ENCODE measurements around the gene HIVEP1.

The HIVEP1 gene

DNA sequence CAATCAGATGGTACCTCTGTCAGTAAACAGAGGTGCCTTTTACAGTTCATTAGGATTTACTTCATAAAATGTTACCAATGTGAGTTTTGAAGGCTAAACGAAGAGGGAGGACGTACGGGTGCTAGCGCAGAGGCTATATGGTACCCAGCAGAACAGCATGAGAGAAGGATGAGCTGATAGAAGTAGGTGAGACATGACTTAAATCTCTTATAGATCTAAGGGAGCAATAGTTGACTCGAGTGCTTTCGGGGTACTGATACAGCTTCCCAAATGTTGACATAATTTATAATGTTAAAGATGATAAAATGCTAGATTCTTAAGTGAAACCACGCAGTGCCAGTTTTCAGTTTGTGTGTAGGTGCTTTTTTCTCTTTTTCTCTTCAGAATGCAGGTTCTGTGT is 72.6 kb downstream of the HIVEP1 start (continued):
- TF ChIP-seq, protein P1, sequence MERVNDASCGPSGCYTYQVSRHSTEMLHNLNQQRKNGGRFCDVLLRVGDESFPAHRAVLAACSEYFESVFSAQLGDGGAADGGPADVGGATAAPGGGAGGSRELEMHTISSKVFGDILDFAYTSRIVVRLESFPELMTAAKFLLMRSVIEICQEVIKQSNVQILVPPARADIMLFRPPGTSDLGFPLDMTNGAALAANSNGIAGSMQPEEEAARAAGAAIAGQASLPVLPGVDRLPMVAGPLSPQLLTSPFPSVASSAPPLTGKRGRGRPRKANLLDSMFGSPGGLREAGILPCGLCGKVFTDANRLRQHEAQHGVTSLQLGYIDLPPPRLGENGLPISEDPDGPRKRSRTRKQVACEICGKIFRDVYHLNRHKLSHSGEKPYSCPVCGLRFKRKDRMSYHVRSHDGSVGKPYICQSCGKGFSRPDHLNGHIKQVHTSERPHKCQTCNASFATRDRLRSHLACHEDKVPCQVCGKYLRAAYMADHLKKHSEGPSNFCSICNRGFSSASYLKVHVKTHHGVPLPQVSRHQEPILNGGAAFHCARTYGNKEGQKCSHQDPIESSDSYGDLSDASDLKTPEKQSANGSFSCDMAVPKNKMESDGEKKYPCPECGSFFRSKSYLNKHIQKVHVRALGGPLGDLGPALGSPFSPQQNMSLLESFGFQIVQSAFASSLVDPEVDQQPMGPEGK (CRISPR knock-in tag; IDR thresholded peaks at IDR 0.05; ENCODE audit: borderline replicate concordance), result no peak

DNA sequence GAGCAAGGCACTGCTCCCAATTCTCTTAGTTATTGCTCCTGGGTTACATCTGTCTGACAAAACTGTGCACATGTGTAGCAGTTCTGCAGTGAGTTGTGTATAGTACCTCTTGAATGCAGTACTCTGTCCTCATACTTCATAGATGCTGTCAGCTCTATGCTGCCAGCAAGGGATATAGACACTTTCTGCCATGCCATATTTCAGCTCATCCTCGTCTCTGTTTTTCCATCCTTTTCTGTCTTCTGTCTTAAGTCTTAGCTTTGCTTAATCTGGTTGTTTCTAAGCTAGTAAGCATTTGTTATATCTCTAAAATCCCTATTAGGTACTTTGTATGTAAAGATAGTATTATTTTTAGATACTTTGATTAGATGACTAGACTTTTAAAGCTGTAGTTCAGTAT is 76.4 kb downstream of the HIVEP1 start:
- ATAC-seq, result no peak
- TF ChIP-seq BACH2 (CRISPR knock-in tag; IDR thresholded peaks at IDR 0.05; ENCODE audit: borderline replicate concordance) (no peak), GLIS3 (CRISPR knock-in tag; IDR thresholded peaks at IDR 0.05) (no peak), ZNF8 (CRISPR knock-in tag; IDR thresholded peaks at IDR 0.05) (no peak), OSR1 (CRISPR knock-in tag; IDR thresholded peaks at IDR 0.05) (no peak), ZFP3 (CRISPR knock-in tag; IDR thresholded peaks at IDR 0.05) (no peak), ESRRG (CRISPR knock-in tag; IDR thresholded peaks at IDR 0.05) (no peak), ZFP30 (CRISPR knock-in tag; IDR thresholded peaks at IDR 0.05) (no peak), TCF4 (CRISPR knock-in tag; IDR thresholded peaks at IDR 0.05; ENCODE audit: borderline replicate concordance) (no peak), ARNTL (CRISPR knock-in tag; IDR thresholded peaks at IDR 0.05; ENCODE audit: borderline replicate concordance, low read depth) (no peak), ISL1 (CRISPR knock-in tag; IDR thresholded peaks at IDR 0.05) (no peak), TOX (CRISPR knock-in tag; IDR thresholded peaks at IDR 0.05; ENCODE audit: borderline replicate concordance) (no peak), CSDC2 (CRISPR knock-in tag; IDR thresholded peaks at IDR 0.05) (no peak), ZC3H10 (CRISPR knock-in tag; IDR thresholded peaks at IDR 0.05) (no peak), ZNF565 (CRISPR knock-in tag; conservative IDR thresholded peaks at IDR 0.05; ENCODE audit: low read depth) (no peak), RARB (CRISPR knock-in tag; IDR thresholded peaks at IDR 0.05) (no peak)
- TF ChIP-seq, protein P1 (CRISPR knock-in tag; IDR thresholded peaks at IDR 0.05; ENCODE audit: borderline replicate concordance), result no peak
- TF ChIP-seq, protein P2, sequence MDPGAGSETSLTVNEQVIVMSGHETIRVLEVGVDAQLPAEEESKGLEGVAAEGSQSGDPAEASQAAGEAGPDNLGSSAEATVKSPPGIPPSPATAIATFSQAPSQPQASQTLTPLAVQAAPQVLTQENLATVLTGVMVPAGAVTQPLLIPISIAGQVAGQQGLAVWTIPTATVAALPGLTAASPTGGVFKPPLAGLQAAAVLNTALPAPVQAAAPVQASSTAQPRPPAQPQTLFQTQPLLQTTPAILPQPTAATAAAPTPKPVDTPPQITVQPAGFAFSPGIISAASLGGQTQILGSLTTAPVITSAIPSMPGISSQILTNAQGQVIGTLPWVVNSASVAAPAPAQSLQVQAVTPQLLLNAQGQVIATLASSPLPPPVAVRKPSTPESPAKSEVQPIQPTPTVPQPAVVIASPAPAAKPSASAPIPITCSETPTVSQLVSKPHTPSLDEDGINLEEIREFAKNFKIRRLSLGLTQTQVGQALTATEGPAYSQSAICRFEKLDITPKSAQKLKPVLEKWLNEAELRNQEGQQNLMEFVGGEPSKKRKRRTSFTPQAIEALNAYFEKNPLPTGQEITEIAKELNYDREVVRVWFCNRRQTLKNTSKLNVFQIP (CRISPR knock-in tag; IDR thresholded peaks at IDR 0.05; ENCODE audit: borderline replicate concordance, low read depth), result no peak
- TF ChIP-seq, protein P3, sequence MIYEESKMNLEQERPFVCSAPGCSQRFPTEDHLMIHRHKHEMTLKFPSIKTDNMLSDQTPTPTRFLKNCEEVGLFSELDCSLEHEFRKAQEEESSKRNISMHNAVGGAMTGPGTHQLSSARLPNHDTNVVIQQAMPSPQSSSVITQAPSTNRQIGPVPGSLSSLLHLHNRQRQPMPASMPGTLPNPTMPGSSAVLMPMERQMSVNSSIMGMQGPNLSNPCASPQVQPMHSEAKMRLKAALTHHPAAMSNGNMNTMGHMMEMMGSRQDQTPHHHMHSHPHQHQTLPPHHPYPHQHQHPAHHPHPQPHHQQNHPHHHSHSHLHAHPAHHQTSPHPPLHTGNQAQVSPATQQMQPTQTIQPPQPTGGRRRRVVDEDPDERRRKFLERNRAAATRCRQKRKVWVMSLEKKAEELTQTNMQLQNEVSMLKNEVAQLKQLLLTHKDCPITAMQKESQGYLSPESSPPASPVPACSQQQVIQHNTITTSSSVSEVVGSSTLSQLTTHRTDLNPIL (CRISPR knock-in tag; IDR thresholded peaks at IDR 0.05; ENCODE audit: low read depth), result no peak
- TF ChIP-seq, protein P4, sequence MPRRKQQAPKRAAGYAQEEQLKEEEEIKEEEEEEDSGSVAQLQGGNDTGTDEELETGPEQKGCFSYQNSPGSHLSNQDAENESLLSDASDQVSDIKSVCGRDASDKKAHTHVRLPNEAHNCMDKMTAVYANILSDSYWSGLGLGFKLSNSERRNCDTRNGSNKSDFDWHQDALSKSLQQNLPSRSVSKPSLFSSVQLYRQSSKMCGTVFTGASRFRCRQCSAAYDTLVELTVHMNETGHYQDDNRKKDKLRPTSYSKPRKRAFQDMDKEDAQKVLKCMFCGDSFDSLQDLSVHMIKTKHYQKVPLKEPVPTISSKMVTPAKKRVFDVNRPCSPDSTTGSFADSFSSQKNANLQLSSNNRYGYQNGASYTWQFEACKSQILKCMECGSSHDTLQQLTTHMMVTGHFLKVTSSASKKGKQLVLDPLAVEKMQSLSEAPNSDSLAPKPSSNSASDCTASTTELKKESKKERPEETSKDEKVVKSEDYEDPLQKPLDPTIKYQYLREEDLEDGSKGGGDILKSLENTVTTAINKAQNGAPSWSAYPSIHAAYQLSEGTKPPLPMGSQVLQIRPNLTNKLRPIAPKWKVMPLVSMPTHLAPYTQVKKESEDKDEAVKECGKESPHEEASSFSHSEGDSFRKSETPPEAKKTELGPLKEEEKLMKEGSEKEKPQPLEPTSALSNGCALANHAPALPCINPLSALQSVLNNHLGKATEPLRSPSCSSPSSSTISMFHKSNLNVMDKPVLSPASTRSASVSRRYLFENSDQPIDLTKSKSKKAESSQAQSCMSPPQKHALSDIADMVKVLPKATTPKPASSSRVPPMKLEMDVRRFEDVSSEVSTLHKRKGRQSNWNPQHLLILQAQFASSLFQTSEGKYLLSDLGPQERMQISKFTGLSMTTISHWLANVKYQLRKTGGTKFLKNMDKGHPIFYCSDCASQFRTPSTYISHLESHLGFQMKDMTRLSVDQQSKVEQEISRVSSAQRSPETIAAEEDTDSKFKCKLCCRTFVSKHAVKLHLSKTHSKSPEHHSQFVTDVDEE (CRISPR knock-in tag; IDR thresholded peaks at IDR 0.05), result no peak
- TF ChIP-seq, protein P5, sequence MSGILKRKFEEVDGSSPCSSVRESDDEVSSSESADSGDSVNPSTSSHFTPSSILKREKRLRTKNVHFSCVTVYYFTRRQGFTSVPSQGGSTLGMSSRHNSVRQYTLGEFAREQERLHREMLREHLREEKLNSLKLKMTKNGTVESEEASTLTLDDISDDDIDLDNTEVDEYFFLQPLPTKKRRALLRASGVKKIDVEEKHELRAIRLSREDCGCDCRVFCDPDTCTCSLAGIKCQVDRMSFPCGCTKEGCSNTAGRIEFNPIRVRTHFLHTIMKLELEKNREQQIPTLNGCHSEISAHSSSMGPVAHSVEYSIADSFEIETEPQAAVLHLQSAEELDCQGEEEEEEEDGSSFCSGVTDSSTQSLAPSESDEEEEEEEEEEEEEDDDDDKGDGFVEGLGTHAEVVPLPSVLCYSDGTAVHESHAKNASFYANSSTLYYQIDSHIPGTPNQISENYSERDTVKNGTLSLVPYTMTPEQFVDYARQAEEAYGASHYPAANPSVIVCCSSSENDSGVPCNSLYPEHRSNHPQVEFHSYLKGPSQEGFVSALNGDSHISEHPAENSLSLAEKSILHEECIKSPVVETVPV (CRISPR knock-in tag; IDR thresholded peaks at IDR 0.05), result no peak

DNA sequence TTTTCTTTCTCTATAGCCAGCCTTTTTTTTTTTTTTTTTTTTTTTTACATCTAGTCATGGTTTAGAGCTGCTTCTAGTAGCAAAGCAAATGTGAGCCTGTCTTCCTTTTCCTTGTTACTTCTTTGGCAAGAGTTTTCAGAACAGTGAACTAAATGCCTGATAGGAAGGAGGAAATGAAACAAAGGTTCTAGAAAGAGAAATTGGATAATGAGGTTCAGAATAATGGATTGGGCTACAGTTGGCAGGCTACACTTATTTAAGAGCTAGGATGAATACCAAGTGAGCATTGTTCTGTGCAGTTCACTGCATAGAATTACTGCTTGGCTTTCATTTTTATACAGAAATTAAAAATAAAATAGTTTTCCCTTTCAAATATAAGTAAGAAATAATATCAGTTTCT is 78.6 kb downstream of the HIVEP1 start:
- ATAC-seq, result no peak
- TF ChIP-seq, protein P5 (CRISPR knock-in tag; IDR thresholded peaks at IDR 0.05), result no peak
- TF ChIP-seq CSDC2 (CRISPR knock-in tag; IDR thresholded peaks at IDR 0.05) (no peak), TOX (CRISPR knock-in tag; IDR thresholded peaks at IDR 0.05; ENCODE audit: borderline replicate concordance) (no peak), GLIS3 (CRISPR knock-in tag; IDR thresholded peaks at IDR 0.05) (no peak), ISL1 (CRISPR knock-in tag; IDR thresholded peaks at IDR 0.05) (no peak), ESRRG (CRISPR knock-in tag; IDR thresholded peaks at IDR 0.05) (no peak)
- TF ChIP-seq, protein P4 (CRISPR knock-in tag; IDR thresholded peaks at IDR 0.05), result no peak
- TF ChIP-seq, protein P2 (CRISPR knock-in tag; IDR thresholded peaks at IDR 0.05; ENCODE audit: borderline replicate concordance, low read depth), result no peak
